Measurements from ENCODE around the gene CAMSAP1.

The CAMSAP1 gene

DNA sequence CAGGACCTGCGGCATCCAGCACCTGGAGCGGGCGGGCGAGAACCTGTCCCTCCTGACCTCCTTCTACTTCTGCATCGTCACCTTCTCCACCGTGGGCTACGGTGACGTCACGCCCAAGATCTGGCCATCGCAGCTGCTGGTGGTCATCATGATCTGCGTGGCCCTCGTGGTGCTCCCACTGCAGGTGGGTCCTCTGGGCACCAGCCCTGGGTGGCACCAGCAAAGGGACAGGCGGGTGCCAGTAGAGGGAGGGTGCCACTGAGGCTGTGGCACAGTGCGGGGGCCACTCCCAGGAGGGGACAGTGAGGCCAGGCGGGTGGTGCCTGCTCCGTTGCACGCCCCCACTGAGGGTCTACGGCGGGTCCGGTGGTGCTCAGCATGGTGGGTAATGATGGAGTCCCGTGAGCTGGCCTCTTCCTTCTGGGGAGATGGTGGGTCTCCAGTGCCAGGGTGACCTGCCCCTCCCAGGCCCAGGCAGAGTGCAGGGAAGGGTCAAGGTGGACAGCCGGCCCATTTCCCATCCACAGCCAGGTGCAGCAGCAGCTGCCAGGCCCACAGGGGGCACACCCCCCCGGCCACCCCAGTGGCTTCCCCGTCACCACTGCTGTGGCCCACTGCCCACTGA, 147.6 kb downstream of the CAMSAP1 start:
- peaks cover 11% of the 10 kb centered on the region for H3K27me3 Mint-ChIP-seq (ENCODE audit: low read depth, poor library complexity)
- H3K4me1 Mint-ChIP-seq: peaks cover 15% of the 10 kb centered on the region
- H3K36me3 Mint-ChIP-seq (ENCODE audit: low read depth): no peaks in the 10 kb centered on the region
- no peak for DNase-seq
- no peak overlapping the region for H3K4me3 Mint-ChIP-seq
- H3K27ac Mint-ChIP-seq: no peak overlapping the region
- TF ChIP-seq, protein P1, sequence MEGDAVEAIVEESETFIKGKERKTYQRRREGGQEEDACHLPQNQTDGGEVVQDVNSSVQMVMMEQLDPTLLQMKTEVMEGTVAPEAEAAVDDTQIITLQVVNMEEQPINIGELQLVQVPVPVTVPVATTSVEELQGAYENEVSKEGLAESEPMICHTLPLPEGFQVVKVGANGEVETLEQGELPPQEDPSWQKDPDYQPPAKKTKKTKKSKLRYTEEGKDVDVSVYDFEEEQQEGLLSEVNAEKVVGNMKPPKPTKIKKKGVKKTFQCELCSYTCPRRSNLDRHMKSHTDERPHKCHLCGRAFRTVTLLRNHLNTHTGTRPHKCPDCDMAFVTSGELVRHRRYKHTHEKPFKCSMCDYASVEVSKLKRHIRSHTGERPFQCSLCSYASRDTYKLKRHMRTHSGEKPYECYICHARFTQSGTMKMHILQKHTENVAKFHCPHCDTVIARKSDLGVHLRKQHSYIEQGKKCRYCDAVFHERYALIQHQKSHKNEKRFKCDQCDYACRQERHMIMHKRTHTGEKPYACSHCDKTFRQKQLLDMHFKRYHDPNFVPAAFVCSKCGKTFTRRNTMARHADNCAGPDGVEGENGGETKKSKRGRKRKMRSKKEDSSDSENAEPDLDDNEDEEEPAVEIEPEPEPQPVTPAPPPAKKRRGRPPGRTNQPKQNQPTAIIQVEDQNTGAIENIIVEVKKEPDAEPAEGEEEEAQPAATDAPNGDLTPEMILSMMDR (IDR thresholded peaks at IDR 0.05): no peak
- H3K9me3 Mint-ChIP-seq: no peaks in the 10 kb centered on the region

DNA sequence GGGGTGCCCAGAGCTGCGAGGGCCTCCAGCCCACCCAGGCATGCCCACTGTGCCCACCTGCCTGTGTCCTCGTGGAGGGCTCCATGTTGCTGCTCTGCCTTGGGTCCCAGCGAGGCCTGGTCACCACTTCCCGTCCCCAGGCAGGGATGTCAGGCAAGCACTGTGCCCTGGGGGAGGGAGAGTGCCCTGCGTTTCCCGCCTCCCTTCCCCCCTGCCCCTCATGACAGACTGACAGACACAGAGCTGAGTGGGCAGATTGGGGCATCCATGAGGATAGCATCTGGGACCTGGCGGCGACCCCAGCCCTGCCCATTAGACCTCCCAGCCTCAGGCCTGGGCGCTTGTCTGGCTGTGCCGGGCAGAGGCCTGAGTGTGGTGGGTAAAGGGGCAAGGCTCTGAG, 148.5 kb downstream of the CAMSAP1 start:
- peaks cover 9% of the 10 kb centered on the region for H3K27me3 Mint-ChIP-seq (ENCODE audit: low read depth, poor library complexity)

More for the DNA sequence above, 148.5 kb downstream of the CAMSAP1 start:
- Mint-ChIP-seq H3K27ac (no peak overlapping the region), H3K36me3 (ENCODE audit: low read depth) (no peaks in the 10 kb centered on the region), H3K9me3 (no peaks in the 10 kb centered on the region), H3K4me3 (no peak overlapping the region), H3K4me1 (peaks cover 15% of the 10 kb centered on the region)
- DNase-seq: no peak
- TF ChIP-seq, protein P1 (IDR thresholded peaks at IDR 0.05): no peak

Measured in nephron progenitor cell (in vitro differentiated cells).